Measurements from ENCODE around the gene SOCS4. TPM values are rescaled to one million over a fixed set of nuclear protein-coding genes. Genes with fewer than 3 reads are reported as not detected.

The SOCS4 gene
- total and polyA plus RNA-seq, 2 of the 13 experiments (the other 11 are each of a cell fraction or from before 2014, with no cell fraction given): 4.0 to 10.0 TPM

DNA sequence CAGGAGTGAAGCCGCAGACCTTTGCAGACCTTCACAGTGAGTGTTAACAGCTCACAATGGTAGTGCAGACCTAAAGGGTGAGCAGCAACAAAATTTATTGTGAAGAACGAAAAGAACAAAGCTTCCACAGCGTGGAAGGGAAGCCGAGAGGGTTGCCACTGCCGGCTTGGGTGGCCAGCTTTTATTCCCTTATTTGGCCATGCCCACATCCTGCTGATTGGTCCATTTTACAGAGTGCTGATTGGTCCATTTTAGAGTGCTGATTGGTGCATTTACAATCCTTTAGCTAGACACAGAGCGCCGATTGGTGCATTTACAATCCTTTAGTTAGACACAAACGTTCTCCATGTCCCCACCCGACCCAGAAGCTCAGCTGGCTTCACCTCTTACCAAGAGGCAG is 59.9 kb downstream of the SOCS4 start (continued):
- TF ChIP-seq, protein P1, sequence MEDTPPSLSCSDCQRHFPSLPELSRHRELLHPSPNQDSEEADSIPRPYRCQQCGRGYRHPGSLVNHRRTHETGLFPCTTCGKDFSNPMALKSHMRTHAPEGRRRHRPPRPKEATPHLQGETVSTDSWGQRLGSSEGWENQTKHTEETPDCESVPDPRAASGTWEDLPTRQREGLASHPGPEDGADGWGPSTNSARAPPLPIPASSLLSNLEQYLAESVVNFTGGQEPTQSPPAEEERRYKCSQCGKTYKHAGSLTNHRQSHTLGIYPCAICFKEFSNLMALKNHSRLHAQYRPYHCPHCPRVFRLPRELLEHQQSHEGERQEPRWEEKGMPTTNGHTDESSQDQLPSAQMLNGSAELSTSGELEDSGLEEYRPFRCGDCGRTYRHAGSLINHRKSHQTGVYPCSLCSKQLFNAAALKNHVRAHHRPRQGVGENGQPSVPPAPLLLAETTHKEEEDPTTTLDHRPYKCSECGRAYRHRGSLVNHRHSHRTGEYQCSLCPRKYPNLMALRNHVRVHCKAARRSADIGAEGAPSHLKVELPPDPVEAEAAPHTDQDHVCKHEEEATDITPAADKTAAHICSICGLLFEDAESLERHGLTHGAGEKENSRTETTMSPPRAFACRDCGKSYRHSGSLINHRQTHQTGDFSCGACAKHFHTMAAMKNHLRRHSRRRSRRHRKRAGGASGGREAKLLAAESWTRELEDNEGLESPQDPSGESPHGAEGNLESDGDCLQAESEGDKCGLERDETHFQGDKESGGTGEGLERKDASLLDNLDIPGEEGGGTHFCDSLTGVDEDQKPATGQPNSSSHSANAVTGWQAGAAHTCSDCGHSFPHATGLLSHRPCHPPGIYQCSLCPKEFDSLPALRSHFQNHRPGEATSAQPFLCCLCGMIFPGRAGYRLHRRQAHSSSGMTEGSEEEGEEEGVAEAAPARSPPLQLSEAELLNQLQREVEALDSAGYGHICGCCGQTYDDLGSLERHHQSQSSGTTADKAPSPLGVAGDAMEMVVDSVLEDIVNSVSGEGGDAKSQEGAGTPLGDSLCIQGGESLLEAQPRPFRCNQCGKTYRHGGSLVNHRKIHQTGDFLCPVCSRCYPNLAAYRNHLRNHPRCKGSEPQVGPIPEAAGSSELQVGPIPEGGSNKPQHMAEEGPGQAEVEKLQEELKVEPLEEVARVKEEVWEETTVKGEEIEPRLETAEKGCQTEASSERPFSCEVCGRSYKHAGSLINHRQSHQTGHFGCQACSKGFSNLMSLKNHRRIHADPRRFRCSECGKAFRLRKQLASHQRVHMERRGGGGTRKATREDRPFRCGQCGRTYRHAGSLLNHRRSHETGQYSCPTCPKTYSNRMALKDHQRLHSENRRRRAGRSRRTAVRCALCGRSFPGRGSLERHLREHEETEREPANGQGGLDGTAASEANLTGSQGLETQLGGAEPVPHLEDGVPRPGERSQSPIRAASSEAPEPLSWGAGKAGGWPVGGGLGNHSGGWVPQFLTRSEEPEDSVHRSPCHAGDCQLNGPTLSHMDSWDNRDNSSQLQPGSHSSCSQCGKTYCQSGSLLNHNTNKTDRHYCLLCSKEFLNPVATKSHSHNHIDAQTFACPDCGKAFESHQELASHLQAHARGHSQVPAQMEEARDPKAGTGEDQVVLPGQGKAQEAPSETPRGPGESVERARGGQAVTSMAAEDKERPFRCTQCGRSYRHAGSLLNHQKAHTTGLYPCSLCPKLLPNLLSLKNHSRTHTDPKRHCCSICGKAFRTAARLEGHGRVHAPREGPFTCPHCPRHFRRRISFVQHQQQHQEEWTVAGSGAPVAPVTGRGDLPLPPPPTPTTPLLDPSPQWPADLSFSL (CRISPR knock-in tag; IDR thresholded peaks at IDR 0.05): no peak
- TF ChIP-seq CBX1 (IDR thresholded peaks at IDR 0.05; ENCODE audit: low read depth): no peak
- no peak for TF ChIP-seq TCF7 (IDR thresholded peaks at IDR 0.05; ENCODE audit: low read depth)
- TF ChIP-seq MAFK (conservative IDR thresholded peaks at IDR 0.05 in 1 of 2, IDR thresholded peaks at IDR 0.05 in 1 of 2; ENCODE audit: low read length in 2 of 2): no peak
- TF ChIP-seq HOXA3 (CRISPR knock-in tag; IDR thresholded peaks at IDR 0.05): no peak
- TF ChIP-seq RBM39 (IDR thresholded peaks at IDR 0.05; ENCODE audit: low read depth, low read length, poor library complexity, severe bottlenecking): no peak

DNA sequence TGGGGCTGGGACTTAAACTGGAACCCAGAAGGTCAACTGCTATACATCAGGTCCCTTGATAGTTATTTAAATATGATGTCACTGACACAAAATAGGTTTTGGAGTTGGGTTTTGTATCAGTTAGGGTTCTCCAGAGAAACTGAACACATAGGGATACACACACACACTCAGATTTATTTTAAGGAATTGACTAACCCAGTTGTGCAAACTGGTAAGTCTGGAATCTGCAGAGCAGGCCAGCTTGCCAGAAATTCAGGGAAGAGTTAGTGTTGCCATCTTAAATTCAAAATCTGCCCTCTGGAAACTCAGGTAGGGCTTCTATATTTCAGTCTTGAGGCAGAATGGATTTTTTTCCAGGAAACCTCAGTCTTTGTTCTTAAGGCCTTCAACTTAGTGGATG is 61.3 kb downstream of the SOCS4 start:
- Histone ChIP-seq H3K4me1 (ENCODE audit: insufficient read depth, low read length) (0 out of 2 replicates have a peak, but pooled peaks cover 4% of the 10 kb centered on the region), H3K9me3 (ENCODE audit: low read length) (no peaks in the 10 kb centered on the region), H4K20me1 (ENCODE audit: insufficient read depth, low read length) (no peaks in the 10 kb centered on the region), H3K4me2 (ENCODE audit: low read depth, low read length) (no peak overlapping the region), H3K79me2 (ENCODE audit: insufficient read depth, low read length) (no peaks in the 10 kb centered on the region), H2AFZ (ENCODE audit: low read length) (no peak overlapping the region), H3K27me3 (ENCODE audit: control insufficient read depth in 1 of 2, insufficient read depth in 2 of 2, low read length in 2 of 2) (no peaks in the 10 kb centered on the region), H3K36me3 (replicated peaks in 1 of 2; ENCODE audit: control insufficient read depth in 1 of 2, insufficient read depth in 2 of 2, low read length in 2 of 2) (no peaks in the 10 kb centered on the region), H3K27ac (ENCODE audit: extremely low read length, insufficient read depth, low read length) (no peak overlapping the region), H3K9ac (ENCODE audit: insufficient read depth, low read depth, low read length) (no peak overlapping the region), H3K4me3 (replicated peaks in 1 of 3; ENCODE audit: insufficient read depth in 1 of 3, low read depth in 2 of 3, low read length in 3 of 3) (no peak overlapping the region)
- POLR2A ChIA-PET: no interaction called here
- intact Hi-C loops (cut with micrococcal nuclease; ENCODE audit: unreplicated experiment): no loop called here
- DNase-seq (ENCODE audit: low spot score) (no peak), FAIRE-seq (no peak), ATAC-seq (no peak)
- no peak for TF ChIP-seq HCFC1 (IDR thresholded peaks at IDR 0.05; ENCODE audit: low read depth, low read length)
- TF ChIP-seq ZNF619 (CRISPR knock-in tag; IDR thresholded peaks at IDR 0.05): no peak
- TF ChIP-seq NFIB (CRISPR knock-in tag; IDR thresholded peaks at IDR 0.05; ENCODE audit: borderline replicate concordance): no peak
- no peak for TF ChIP-seq EED (CRISPR knock-in tag; IDR thresholded peaks at IDR 0.05)
- TF ChIP-seq, protein P2, sequence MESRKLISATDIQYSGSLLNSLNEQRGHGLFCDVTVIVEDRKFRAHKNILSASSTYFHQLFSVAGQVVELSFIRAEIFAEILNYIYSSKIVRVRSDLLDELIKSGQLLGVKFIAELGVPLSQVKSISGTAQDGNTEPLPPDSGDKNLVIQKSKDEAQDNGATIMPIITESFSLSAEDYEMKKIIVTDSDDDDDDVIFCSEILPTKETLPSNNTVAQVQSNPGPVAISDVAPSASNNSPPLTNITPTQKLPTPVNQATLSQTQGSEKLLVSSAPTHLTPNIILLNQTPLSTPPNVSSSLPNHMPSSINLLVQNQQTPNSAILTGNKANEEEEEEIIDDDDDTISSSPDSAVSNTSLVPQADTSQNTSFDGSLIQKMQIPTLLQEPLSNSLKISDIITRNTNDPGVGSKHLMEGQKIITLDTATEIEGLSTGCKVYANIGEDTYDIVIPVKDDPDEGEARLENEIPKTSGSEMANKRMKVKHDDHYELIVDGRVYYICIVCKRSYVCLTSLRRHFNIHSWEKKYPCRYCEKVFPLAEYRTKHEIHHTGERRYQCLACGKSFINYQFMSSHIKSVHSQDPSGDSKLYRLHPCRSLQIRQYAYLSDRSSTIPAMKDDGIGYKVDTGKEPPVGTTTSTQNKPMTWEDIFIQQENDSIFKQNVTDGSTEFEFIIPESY (CRISPR knock-in tag; IDR thresholded peaks at IDR 0.05): no peak
- TF ChIP-seq HNRNPL (IDR thresholded peaks at IDR 0.05; ENCODE audit: low read depth, low read length): no peak
- TF ChIP-seq SNAI1 (CRISPR knock-in tag; IDR thresholded peaks at IDR 0.05; ENCODE audit: borderline replicate concordance): no peak
- no peak for TF ChIP-seq ONECUT2 (CRISPR knock-in tag; IDR thresholded peaks at IDR 0.05)
- TF ChIP-seq PRMT3 (CRISPR knock-in tag; IDR thresholded peaks at IDR 0.05; ENCODE audit: borderline replicate concordance, low read depth): no peak
- no peak for TF ChIP-seq ZNF33B (CRISPR knock-in tag; IDR thresholded peaks at IDR 0.05)
- CTCF ChIA-PET (ENCODE audit: low intra/inter-chr PET ratio, low total read pairs): interaction anchor here (3.2 kb wide), 1 partner anchor 71 kb away, joined by 74 read pairs; no protein-coding TSS in a partner anchor
- in situ Hi-C loops (cut with HindIII; ENCODE audit: extremely low pct_ligation_motif_present, low pct_unique_long_range_greater_than_20kb): no loop called here
- BruUV-seq (replicated peaks): no TSS peak
